Left cardiac atrium (tissue), 4 donors: ENCODE data around the gene IDS. TPM values are rescaled to one million over a fixed set of nuclear protein-coding genes. Genes with fewer than 3 reads are reported as not detected.
"Not testable (repeated sequence)": the region's sequence is repeated elsewhere in the genome, so short reads cannot be mapped to it uniquely, and the experiment has no call there.

ENCODE experiments used
- ATAC-seq, 2 donors: fragments of 200-7000 bp; cut with Tn5 transposase; one replicate each; pipeline ENCODE4 v1.9.1; 2020; ENCODE audit warnings: mild to moderate bottlenecking in 2 of 2, moderate library complexity in 2 of 2
- DNase-seq: peaks from one replicate; pipeline ENCODE4 v3.0.0-alpha.2; 2020
- intact Hi-C, 2 donors: fragments of 100-400 bp; cut with DNase I; formaldehyde crosslinking; loops; one replicate each; pipeline versions ENCODE4 v1.14.1 to v1.15.1; 2022 to 2023
- long read RNA-seq: library from polyadenylated mRNA; unstranded; transcript quantifications from one replicate; pipeline ENCODE4 v2.0.0, GENCODE V29; 2021
- total RNA-seq, 2 donors: library from RNA; stranded (reverse); fragmentation: NEBNext Ultra II Directional; extraction: Animal tissue kit (Norgen Biotek cat#: 25700); gene quantifications; one replicate each; pipeline ENCODE4 v1.2.1, GENCODE V29; 2021
- donor health status: DM: no; HTN: yes; CAD: no.
- donor health status: DM: no; HTN: yes; CAD: no; lungs with severe emphysema.
- donor health status: DM: yes; HTN: yes; CAD: no.
- donor health status: Dilated cardiomyopathy.

Gene IDS, protein sequence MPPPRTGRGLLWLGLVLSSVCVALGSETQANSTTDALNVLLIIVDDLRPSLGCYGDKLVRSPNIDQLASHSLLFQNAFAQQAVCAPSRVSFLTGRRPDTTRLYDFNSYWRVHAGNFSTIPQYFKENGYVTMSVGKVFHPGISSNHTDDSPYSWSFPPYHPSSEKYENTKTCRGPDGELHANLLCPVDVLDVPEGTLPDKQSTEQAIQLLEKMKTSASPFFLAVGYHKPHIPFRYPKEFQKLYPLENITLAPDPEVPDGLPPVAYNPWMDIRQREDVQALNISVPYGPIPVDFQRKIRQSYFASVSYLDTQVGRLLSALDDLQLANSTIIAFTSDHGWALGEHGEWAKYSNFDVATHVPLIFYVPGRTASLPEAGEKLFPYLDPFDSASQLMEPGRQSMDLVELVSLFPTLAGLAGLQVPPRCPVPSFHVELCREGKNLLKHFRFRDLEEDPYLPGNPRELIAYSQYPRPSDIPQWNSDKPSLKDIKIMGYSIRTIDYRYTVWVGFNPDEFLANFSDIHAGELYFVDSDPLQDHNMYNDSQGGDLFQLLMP
- 10 to 100 TPM; 65.9 to 75.6 TPM for total RNA-seq
- long read RNA-seq, full-length matches to known transcripts = 20 of 50 reads
- long read RNA-seq, partial matches to known transcripts = 2 of 50 reads
- long read RNA-seq, other reads (novel, unspliced or antisense) = 28 of 50 reads

- DNase-seq (peak; percentile 93), ATAC-seq (peak; percentile 97 to 98)
- intact Hi-C loops = no loop called here
Observed at GRCh38 chrX:149504915-149505651, at the start of gene IDS. Gene IDS (minus strand): TSS chrX:149505306. CDS start chrX:149505137, 169 bp downstream.

GRCh38 chrX:149551939-149552248, 46.8 kb upstream of the IDS start:
- DNase-seq, intact Hi-C loops, ATAC-seq: not testable (repeated sequence)

DNA sequence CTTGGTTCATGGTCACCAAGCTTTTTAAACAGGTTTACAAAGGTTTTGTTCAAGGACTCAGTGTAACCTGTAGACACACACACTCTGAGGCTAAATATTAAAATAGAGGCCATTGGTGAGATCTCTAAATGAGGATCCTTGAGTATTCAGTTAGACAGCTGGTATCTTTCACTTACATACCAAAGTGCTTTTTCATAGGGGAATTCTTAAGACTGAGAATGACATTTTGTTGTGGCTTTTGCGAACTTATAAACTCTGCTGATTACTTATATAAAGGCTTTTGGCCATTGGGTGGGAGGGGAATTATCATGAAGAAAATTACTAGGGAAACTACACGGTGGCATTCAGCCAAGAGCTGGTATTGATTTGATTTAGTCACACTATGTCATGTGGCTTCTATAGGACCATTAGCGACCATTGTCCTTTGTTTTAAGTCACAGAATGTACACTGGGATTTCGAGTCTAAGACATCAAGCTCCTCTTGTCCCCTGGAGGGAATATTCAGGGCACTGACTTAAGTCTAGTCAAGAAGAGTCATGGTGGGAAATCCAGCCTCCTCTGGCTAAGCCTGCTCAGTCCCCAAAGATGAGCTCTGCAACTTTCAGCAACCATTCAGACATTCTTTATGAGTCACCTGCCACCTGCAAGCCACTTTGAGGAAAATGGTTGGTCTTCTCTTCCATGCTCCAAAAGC, 46.3 kb upstream of the IDS start:
- intact Hi-C loops, DNase-seq, ATAC-seq: not testable (repeated sequence)

DNA sequence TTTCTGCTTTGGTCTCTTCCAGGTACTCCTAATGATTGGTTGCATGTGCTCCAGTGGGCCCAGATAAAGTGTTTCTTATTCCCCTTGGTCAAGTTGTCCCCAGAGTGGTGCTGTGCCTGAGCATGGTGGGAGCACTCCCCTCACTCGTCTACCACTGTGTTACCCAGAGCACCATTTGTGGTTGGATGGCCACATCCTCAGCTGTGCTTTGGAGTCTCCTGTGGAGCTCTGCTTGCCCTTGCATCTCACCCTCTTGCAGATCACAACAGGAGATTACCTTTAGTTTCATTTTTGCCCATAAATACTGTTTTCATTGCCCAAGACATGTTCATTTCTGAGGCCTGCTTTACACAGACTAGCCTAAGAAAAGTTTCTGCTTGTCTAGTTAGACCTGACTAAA, 45.3 kb upstream of the IDS start:
- DNase-seq, intact Hi-C loops, ATAC-seq: not testable (repeated sequence)

DNA sequence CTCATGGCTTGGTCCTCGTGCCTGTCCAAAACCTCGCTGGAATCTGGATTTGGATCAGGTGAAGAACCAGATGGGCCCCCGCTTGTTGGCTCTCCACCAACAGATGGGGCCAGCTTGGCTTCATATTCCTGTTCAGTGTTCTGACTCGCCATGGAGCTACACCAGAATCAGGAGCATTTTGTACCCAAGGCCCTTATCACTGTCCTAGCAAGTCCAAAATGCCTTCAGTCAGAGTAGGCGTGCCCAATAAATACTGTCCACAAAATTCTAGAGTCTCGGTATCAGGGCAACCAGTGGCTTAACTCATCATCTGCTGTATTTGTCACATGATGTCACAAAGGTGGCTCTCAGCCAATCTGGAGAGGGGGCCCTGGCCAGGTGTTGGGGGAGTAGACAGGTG, 44.6 kb upstream of the IDS start, which contains the start of gene HSFX3:
Gene HSFX3 (minus strand): TSS at position 224 of the 400 bp plus-strand sequence. CDS start 72 bp downstream, at position 152.
- DNase-seq, intact Hi-C loops, ATAC-seq: not testable (repeated sequence)

DNA sequence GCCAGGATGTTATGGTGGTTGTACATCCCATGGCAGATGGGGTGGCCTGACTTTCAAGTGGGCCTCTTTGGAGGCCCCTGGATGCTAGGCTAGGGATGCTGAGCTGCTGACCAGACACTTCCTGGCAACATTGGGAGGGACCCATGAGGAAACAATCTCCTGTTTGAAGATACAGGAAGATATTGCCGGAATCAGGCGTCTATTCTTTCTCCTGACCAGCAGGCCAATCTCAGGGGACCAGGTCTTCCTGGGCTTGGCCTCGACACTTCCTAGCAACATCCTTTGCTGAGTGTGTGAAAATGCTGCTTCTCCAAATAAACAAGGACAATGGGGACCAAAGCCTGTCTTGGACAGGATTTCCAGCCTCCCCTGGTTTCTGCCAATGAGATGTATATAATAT, 42.7 kb upstream of the IDS start:
- ATAC-seq, DNase-seq, intact Hi-C loops: not testable (repeated sequence)

DNA sequence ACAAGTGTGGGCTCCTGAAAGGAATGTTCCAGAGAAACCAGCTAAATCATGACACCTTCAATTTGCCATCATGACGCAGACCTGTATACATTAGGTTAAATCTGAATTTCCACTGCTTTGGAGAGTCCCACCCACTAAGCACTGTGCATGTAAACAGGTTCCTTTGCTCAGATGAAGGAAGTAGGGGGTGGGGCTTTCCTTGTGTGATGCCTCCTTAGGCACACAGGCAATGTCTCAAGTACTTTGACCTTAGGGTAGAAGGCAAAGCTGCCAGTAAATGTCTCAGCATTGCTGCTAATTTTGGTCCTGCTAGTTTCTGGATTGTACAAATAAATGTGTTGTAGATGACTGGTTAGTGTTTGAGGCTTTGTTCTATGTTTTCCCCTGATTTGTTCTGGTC, 41.9 kb upstream of the IDS start:
- intact Hi-C loops, DNase-seq, ATAC-seq: not testable (repeated sequence)

DNA sequence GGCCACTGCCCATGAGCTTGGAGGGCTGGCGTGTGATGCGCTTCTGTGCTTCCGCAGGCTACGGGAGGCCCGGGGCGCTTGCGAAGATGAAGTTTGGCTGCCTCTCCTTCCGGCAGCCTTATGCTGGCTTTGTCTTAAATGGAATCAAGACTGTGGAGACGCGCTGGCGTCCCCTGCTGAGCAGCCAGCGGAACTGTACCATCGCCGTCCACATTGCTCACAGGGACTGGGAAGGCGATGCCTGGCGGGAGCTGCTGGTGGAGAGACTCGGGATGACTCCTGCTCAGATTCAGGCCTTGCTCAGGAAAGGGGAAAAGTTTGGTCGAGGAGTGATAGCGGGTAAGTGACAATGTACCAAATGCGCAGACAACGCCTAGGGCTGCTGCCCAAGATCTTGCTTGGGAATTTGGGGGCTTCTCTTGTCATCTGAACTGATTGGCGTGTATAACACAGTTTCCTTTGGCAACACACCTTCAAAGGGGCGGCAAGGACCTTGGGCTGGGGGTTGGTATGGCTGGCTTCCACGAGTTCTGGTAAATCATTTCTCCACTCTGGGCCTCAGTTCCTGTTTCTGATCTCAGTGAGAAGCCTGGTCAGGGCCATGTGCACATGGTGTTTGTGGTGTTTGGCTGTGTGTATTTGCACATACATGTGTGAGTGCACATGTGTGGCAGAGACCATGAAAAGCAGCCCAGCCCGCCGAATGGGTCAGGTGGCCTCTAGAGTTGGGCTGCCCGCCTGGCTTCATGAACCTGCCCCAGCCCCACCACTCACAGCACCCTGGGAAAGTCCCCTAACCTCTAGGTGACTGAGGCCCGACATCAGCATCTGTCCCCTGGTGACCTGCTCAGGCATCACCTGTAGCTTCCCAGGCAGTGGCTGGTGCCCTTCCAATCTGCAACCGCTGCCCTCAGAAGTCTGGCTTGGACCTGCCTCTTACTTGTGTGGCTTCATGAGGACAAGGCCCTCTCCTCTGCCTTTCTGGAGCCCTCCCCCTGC, 40.7 kb upstream of the IDS start:
- ATAC-seq, intact Hi-C loops, DNase-seq: not testable (repeated sequence)

DNA sequence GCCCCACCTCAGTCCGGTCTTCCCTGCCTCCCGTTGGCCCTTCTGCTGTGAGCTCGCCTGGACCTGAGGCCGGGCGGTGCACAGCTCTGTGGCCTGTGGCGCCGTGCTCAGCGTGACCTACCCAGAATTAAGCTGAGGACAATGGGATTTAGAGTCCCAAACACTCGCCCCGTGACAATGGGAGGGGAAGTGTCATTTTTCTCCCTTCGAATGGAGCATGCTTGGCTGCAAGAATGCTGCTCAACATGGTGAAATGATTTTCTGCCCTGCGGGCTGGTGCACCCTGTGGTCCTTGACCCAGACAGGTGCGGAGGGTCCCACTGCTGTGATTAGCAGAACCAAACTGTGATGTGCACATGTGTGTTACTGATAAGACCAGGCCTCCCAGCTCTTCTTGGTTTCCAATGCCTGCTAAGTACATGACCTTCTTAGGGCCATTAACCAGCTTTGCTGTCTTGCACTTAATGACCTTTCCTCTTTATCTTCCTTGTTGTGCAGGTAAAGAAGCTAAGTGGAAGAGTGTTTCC, 36.5 kb upstream of the IDS start:
- ATAC-seq = no peak

GRCh38 chrX:149540621-149541520, 35.8 kb upstream of the IDS start, which contains the start of gene EOLA1:
Gene EOLA1 (plus strand): TSS chrX:149541012. CDS start chrX:149545631, 4,619 bp downstream.
- ATAC-seq (peak; percentile 46 to 67), DNase-seq (peak; percentile 90)
- intact Hi-C loops = no loop called here

More for the DNA sequence above, 36.5 kb upstream of the IDS start:
- intact Hi-C loops = no loop called here
- no peak for DNase-seq

DNA sequence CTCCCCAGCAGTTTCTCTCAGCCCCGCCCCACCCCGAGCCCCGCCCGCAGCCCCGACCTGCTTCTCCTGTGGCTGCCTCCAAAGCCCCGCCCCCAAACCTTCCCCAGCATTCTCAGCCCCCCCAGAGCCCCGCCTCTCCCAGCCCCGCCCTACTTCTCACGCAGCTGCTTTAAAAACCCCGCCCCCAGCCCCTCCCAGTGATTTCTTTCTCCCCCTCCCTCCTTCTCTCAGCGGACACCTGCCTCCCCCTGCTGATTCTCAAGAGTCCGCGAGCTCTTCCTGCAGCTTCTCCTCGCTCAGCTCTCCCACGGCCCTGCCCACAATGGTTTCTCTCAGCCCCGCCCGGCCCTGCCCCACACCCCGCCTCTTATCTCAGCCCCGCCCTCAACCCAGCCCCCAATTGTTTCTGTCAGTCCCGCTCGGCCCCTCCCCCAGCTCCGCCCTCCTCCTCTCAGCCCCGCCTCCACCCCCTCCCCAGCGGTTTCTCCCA, 35.1 kb upstream of the IDS start:
- DNase-seq (peak; percentile 95), ATAC-seq (peak; percentile 80 to 85)
- intact Hi-C loops = no loop called here

- intact Hi-C loops = no loop called here
- DNase-seq (peak; percentile 91), ATAC-seq (peak; percentile 71 to 75)
Observed at GRCh38 chrX:149539283-149540130, 34.4 kb upstream of the IDS start.

DNA sequence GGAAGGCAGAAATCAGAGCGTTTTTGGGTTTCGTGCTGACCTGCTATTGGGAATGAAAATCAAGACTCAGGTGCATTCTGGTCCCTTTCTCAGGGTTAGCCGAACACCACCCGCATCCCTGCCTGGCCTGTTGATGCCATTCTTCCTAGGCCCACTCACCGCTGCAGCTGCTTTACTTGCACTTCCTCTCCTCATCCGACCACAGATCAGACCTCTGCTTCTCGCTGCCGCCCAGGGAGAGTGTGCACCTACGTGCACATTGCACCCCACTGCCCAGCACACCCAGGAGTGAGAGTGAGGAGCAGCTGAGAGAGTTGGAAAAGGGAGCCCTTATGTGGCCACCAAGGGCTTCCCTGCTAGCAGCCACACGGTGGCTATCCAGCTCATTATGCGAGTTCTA, 32.4 kb upstream of the IDS start:
- intact Hi-C loops, DNase-seq, ATAC-seq: not testable (repeated sequence)

GRCh38 chrX:149534926-149535602, 30.0 kb upstream of the IDS start:
- intact Hi-C loops, DNase-seq, ATAC-seq: not testable (repeated sequence)

GRCh38 chrX:149533999-149534398, 28.9 kb upstream of the IDS start:
- intact Hi-C loops, ATAC-seq, DNase-seq: not testable (repeated sequence)
